AG04449 (cell line): ENCODE data around the gene THSD8.

Source experiments
- CTCF ChIA-PET: fragments of 350-600 bp; formaldehyde crosslinking; extraction: SDS; loops from one replicate; lab custom pipeline; 2021; ENCODE audit warnings: antibody characterized with exemption; lab: Yijun Ruan, JAX
- POLR2A ChIA-PET: fragments of 400-600, 350-600 bp; formaldehyde crosslinking; extraction: SDS; loops from one replicate; lab custom pipeline; 2020; ENCODE audit warnings: antibody characterized with exemption, inconsistent platforms; lab: Yijun Ruan, JAX
- DNase-seq: peaks from one replicate; pipeline ENCODE4 v3.0.0-alpha.2; 2010; ENCODE audit warnings: low read depth, low spot score
- H3K4me3 ChIP-seq: 2 replicates; pipeline ENCODE4 v1.5.1; 2011; ENCODE audit warnings: low read depth, mild to moderate bottlenecking, control low read depth, low read length
- CTCF ChIP-seq: IDR thresholded peaks from one replicate; pipeline ENCODE4 v1.5.1; 2011; ENCODE audit warnings: mild to moderate bottlenecking, moderate library complexity, low read length, control low read depth, inconsistent platforms; ENCODE audit not compliant: insufficient read depth; ENCODE audit errors: missing control alignments

Gene THSD8

GRCh38 chr19:12770922-12771321 lies 30.9 kb upstream of the THSD8 start:
- no peak overlapping the region for H3K4me3 ChIP-seq
- no peak for DNase-seq
- POLR2A ChIA-PET, result interaction anchor here (0.6 to 1.2 kb wide), 2 partner anchors 21 to 110 kb away, joined by 3 to 8 read pairs; partner anchors contain the start of gene JUNB
- CTCF ChIA-PET, result interaction anchor here (1.2 to 29.3 kb wide), 3 partner anchors 25 to 55 kb away, joined by 3 to 1565 read pairs (median 660); partner anchors contain the start of genes BEST2, GET3, JUNB and PRDX2
- no peak for TF ChIP-seq CTCF

- ChIA-PET POLR2A (interaction anchor here (2.7 kb wide), 1 partner anchor 20 kb away, joined by 21 read pairs; the partner anchor contains the start of gene JUNB), CTCF (interaction anchor here (0.9 to 29.3 kb wide), 6 partner anchors 11 to 103 kb away, joined by 3 to 1565 read pairs (median 23); partner anchors contain the start of genes JUNB, PRDX2, RNASEH2A and THSD8)
- no peak for DNase-seq
- no peak overlapping the region for H3K4me3 ChIP-seq
- TF ChIP-seq CTCF, result no peak
Measured at GRCh38 chr19:12772323-12772722, 29.5 kb upstream of the THSD8 start.

GRCh38 chr19:12773571-12773970 lies 28.3 kb upstream of the THSD8 start:
- no peak for DNase-seq
- CTCF ChIA-PET, result interaction anchor here (0.9 to 29.3 kb wide), 12 partner anchors 9 to 102 kb away, joined by 3 to 1565 read pairs (median 4); partner anchors contain the start of genes GET3, JUNB, PRDX2 and RNASEH2A
- H3K4me3 ChIP-seq, result no peak overlapping the region
- POLR2A ChIA-PET, result interaction anchor here (2.7 kb wide), 1 partner anchor 19 kb away, joined by 21 read pairs; the partner anchor contains the start of gene JUNB
- TF ChIP-seq CTCF, result peak; percentile 33

GRCh38 chr19:12774588-12775555 lies 27.0 kb upstream of the THSD8 start, which contains the start of gene HOOK2:
HOOK2 (minus strand) TSS chr19:12775552; CDS start chr19:12775449, 103 bp downstream.
- TF ChIP-seq CTCF, result no peak
- CTCF ChIA-PET, result interaction anchor here (1.2 to 29.3 kb wide), 9 partner anchors 8 to 73 kb away, joined by 3 to 1565 read pairs (median 8); partner anchors contain the start of genes JUNB, PRDX2, RNASEH2A and THSD8
- H3K4me3 ChIP-seq, result peak within 1 kb of the TSS; percentile 86
- DNase-seq, result no peak
- POLR2A ChIA-PET, result interaction anchor here (2.7 kb wide), 1 partner anchor 17 kb away, joined by 21 read pairs; the partner anchor contains the start of gene JUNB

- ChIA-PET CTCF (interaction anchor here (0.6 to 29.3 kb wide), 19 partner anchors 10 to 155 kb away, joined by 3 to 1565 read pairs (median 4); partner anchors contain the start of genes DNASE2, GET3, JUNB and PRDX2), POLR2A (interaction anchor here (0.7 to 3.9 kb wide), 5 partner anchors 11 to 29 kb away, joined by 3 to 158 read pairs (median 6); partner anchors contain the start of genes JUNB and RNASEH2A)
- peak overlapping the region; percentile 67 for H3K4me3 ChIP-seq
- peak; percentile 99 for TF ChIP-seq CTCF
- no peak for DNase-seq
Measured at GRCh38 chr19:12777217-12778016, 24.5 kb upstream of the THSD8 start.
